Esophagus squamous epithelium (tissue), 4 donors: ENCODE measurements around the gene CDH20.

Source experiments
- POLR2A ChIP-seq, 4 donors: fragments of 450-650 bp; IDR thresholded peaks; one replicate each; pipeline ENCODE4 v1.6.1; 2017; ENCODE audit warnings: antibody characterized with exemption in 4 of 4, mild to moderate bottlenecking in 4 of 4, moderate library complexity in 3 of 4
- TF ChIP-seq, protein P1 (sequence below), 6 experiments: fragments of 450-650 bp in 4 of 6; fragments of 200-600 bp in 2 of 6; sonication (generic) in 2 of 6; IDR thresholded peaks; one replicate each; pipeline ENCODE4 v1.5.1; 2016 to 2019; ENCODE audit warnings: antibody characterized with exemption in 6 of 6, mild to moderate bottlenecking in 4 of 6, moderate library complexity in 4 of 6

DNA sequence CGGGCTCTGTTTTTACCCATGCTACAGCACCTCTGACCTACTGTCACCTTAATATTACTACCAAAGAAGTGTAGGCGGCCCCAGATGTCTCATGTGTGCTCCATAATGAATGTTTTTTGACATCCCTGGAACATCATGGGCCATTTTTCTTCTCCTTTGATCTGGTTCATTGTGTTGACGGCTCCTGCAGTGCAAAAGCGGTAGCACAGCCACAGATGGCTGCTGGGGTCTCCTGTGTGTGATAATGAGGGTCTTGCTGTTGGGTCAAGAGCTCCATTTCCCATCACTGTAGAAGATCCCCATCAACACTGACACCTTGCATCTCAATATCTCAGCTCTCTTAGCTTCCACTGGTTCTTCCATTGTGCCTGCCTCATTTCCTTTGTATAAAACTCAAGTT lies 95.0 kb downstream of the CDH20 start:
- TF ChIP-seq, protein P1, sequence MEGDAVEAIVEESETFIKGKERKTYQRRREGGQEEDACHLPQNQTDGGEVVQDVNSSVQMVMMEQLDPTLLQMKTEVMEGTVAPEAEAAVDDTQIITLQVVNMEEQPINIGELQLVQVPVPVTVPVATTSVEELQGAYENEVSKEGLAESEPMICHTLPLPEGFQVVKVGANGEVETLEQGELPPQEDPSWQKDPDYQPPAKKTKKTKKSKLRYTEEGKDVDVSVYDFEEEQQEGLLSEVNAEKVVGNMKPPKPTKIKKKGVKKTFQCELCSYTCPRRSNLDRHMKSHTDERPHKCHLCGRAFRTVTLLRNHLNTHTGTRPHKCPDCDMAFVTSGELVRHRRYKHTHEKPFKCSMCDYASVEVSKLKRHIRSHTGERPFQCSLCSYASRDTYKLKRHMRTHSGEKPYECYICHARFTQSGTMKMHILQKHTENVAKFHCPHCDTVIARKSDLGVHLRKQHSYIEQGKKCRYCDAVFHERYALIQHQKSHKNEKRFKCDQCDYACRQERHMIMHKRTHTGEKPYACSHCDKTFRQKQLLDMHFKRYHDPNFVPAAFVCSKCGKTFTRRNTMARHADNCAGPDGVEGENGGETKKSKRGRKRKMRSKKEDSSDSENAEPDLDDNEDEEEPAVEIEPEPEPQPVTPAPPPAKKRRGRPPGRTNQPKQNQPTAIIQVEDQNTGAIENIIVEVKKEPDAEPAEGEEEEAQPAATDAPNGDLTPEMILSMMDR (IDR thresholded peaks at IDR 0.05) = no peak
- TF ChIP-seq POLR2A (IDR thresholded peaks at IDR 0.05) = no peak
